ENCODE results near the gene MYO1D. TPM values are rescaled to one million over a fixed set of nuclear protein-coding genes. Genes with fewer than 3 reads are reported as not detected.

Gene MYO1D
- total and polyA plus RNA-seq, 4 donors: 4.5 to 22.9 (median 13.3) TPM

- no peak overlapping the region for H3K4me3 ChIP-seq (ENCODE audit: low read depth in 1 of 3, low read length in 3 of 3)
- TF ChIP-seq NR2F2 (IDR thresholded peaks at IDR 0.05): no peak
- no peak for TF ChIP-seq MAX (IDR thresholded peaks at IDR 0.05)
- no peak for TF ChIP-seq ZBTB33 (IDR thresholded peaks at IDR 0.05)
- no peak for TF ChIP-seq YY1 (IDR thresholded peaks at IDR 0.05)
- TF ChIP-seq REST (IDR thresholded peaks at IDR 0.05): no peak
- no peak for TF ChIP-seq CTCF (IDR thresholded peaks at IDR 0.05; ENCODE audit: low read depth, low read length, missing input control)
- TF ChIP-seq TAF1 (conservative IDR thresholded peaks at IDR 0.05): no peak
- no peak for TF ChIP-seq JUND (IDR thresholded peaks at IDR 0.05)
- TF ChIP-seq ATF3 (IDR thresholded peaks at IDR 0.05): no peak
- TF ChIP-seq HNF4G (IDR thresholded peaks at IDR 0.05): no peak
- TF ChIP-seq RXRA (IDR thresholded peaks at IDR 0.05): no peak
- H3K4me1 ChIP-seq (ENCODE audit: control insufficient read depth in 4 of 4, insufficient read depth in 4 of 4, low read length in 3 of 4): no peaks in the 10 kb centered on the region
- DNase-seq (ENCODE audit: low spot score): no peak
- H3K36me3 ChIP-seq (ENCODE audit: control insufficient read depth in 4 of 4, insufficient read depth in 3 of 4, low read depth in 1 of 4, low read length in 3 of 4): peaks cover 20 to 53% (median 40%) of the 10 kb centered on the region in 4 donors
- H3K27me3 ChIP-seq (ENCODE audit: control insufficient read depth in 4 of 4, insufficient read depth in 4 of 4, low read length in 3 of 4): no peaks in the 10 kb centered on the region
- H3K9me3 ChIP-seq (ENCODE audit: control insufficient read depth in 4 of 4, low read length in 3 of 4): no peaks in the 10 kb centered on the region
- H3K27ac ChIP-seq (ENCODE audit: low read depth in 1 of 2, low read length in 2 of 2): no peak overlapping the region
- H3K9ac ChIP-seq (ENCODE audit: low read depth in 1 of 2, low read length in 2 of 2): no peak overlapping the region
- 87% methylated on average over 1 of the region's 1 CpG for WGBS
These were observed 412.6 kb downstream of the MYO1D start for GRCh38 chr17:32464374-32464773.

GRCh38 chr17:32463304-32463703 is 413.6 kb downstream of the MYO1D start:
- H3K4me1 ChIP-seq (ENCODE audit: control insufficient read depth in 4 of 4, insufficient read depth in 4 of 4, low read length in 3 of 4): no peaks in the 10 kb centered on the region
- no peak overlapping the region for H3K27ac ChIP-seq (ENCODE audit: low read depth in 1 of 2, low read length in 2 of 2)
- 95% methylated on average over 3 of the region's 3 CpGs for WGBS
- no peak overlapping the region for H3K9ac ChIP-seq (ENCODE audit: low read depth in 1 of 2, low read length in 2 of 2)
- no peak overlapping the region for H3K4me3 ChIP-seq (ENCODE audit: low read depth in 1 of 3, low read length in 3 of 3)
- H3K9me3 ChIP-seq (ENCODE audit: control insufficient read depth in 4 of 4, low read length in 3 of 4): no peaks in the 10 kb centered on the region
- no peak for TF ChIP-seq JUND (IDR thresholded peaks at IDR 0.05)
- H3K27me3 ChIP-seq (ENCODE audit: control insufficient read depth in 4 of 4, insufficient read depth in 4 of 4, low read length in 3 of 4): no peaks in the 10 kb centered on the region
- peaks cover 18 to 54% (median 37%) of the 10 kb centered on the region in 4 donors for H3K36me3 ChIP-seq (ENCODE audit: control insufficient read depth in 4 of 4, insufficient read depth in 3 of 4, low read depth in 1 of 4, low read length in 3 of 4)
- DNase-seq (ENCODE audit: low spot score): no peak

All from liver (tissue), 9 donors.